ENCODE measurements around the gene NKX6-2. TPM values are rescaled to one million over a fixed set of nuclear protein-coding genes. Genes with fewer than 3 reads are reported as not detected.

NKX6-2 gene
- total RNA-seq, 4 donors from 2014 or later, result not detected

GRCh38 chr10:132810807-132811700, 25.1 kb upstream of the NKX6-2 start:
- intact Hi-C loops (cut with DNase I), result no loop called here
- H3K9me3 ChIP-seq, result no peaks in the 10 kb centered on the region
- no peaks in the 10 kb centered on the region for H3K36me3 ChIP-seq
- no peaks in the 10 kb centered on the region for H3K4me1 ChIP-seq
- peaks cover 0 to 72% (median 2%) of the 10 kb centered on the region in 4 donors for H3K27me3 ChIP-seq
- no peak for TF ChIP-seq CTCF (IDR thresholded peaks at IDR 0.05)
- TF ChIP-seq POLR2AphosphoS5 (IDR thresholded peaks at IDR 0.05), result no peak
- TF ChIP-seq POLR2A (IDR thresholded peaks at IDR 0.05; ENCODE audit: low read depth), result no peak
- no peak for TF ChIP-seq EP300 (IDR thresholded peaks at IDR 0.05)
- 55% methylated on average over 11 of the region's 33 CpGs for WGBS
- no peak overlapping the region for H3K27ac ChIP-seq (replicated peaks in 1 of 4)
- H3K4me3 ChIP-seq, result no peak overlapping the region
- no peak for DNase-seq (ENCODE audit: extremely low spot score)

GRCh38 chr10:132810141-132810806, 24.3 kb upstream of the NKX6-2 start:
- intact Hi-C loops (cut with DNase I), result no loop called here
- no peak for TF ChIP-seq POLR2AphosphoS5 (IDR thresholded peaks at IDR 0.05)
- TF ChIP-seq POLR2A (IDR thresholded peaks at IDR 0.05; ENCODE audit: low read depth), result no peak
- H3K27me3 ChIP-seq, result peaks cover 0 to 66% (median 2%) of the 10 kb centered on the region in 4 donors
- no peaks in the 10 kb centered on the region for H3K9me3 ChIP-seq
- H3K4me1 ChIP-seq, result no peaks in the 10 kb centered on the region
- 87% methylated on average over 32 of the region's 39 CpGs for WGBS
- no peaks in the 10 kb centered on the region for H3K36me3 ChIP-seq
- no peak overlapping the region for H3K27ac ChIP-seq (replicated peaks in 1 of 4)
- DNase-seq (ENCODE audit: extremely low spot score), result no peak
- H3K4me3 ChIP-seq, result no peak overlapping the region

- 91% methylated on average over 18 of the region's 38 CpGs for WGBS
- intact Hi-C loops (cut with DNase I), result no loop called here
- Histone ChIP-seq H3K4me1 (no peaks in the 10 kb centered on the region), H3K4me3 (no peak overlapping the region), H3K36me3 (no peaks in the 10 kb centered on the region), H3K27ac (replicated peaks in 1 of 4) (no peak overlapping the region), H3K9me3 (no peaks in the 10 kb centered on the region), H3K27me3 (peaks cover 0 to 58% (median 2%) of the 10 kb centered on the region in 4 donors)
- no peak for TF ChIP-seq EP300 (IDR thresholded peaks at IDR 0.05)
- no peak for TF ChIP-seq CTCF (IDR thresholded peaks at IDR 0.05)
- no peak for TF ChIP-seq POLR2A (IDR thresholded peaks at IDR 0.05; ENCODE audit: low read depth)
- no peak for TF ChIP-seq POLR2AphosphoS5 (IDR thresholded peaks at IDR 0.05)
- no peak for DNase-seq (ENCODE audit: extremely low spot score)
These were observed 23.5 kb upstream of the NKX6-2 start for GRCh38 chr10:132809232-132810140.

- intact Hi-C loops (cut with DNase I), result no loop called here
- H3K4me3 ChIP-seq, result no peak overlapping the region
- no peaks in the 10 kb centered on the region for H3K9me3 ChIP-seq
- WGBS, result 56% methylated on average over 25 of the region's 42 CpGs
- no peak for TF ChIP-seq POLR2AphosphoS5 (IDR thresholded peaks at IDR 0.05)
- TF ChIP-seq CTCF (IDR thresholded peaks at IDR 0.05), result no peak
- TF ChIP-seq POLR2A (IDR thresholded peaks at IDR 0.05; ENCODE audit: low read depth), result no peak
- TF ChIP-seq EP300 (IDR thresholded peaks at IDR 0.05), result no peak
- peaks cover 0 to 50% (median 0%) of the 10 kb centered on the region in 4 donors for H3K27me3 ChIP-seq
- H3K4me1 ChIP-seq, result no peaks in the 10 kb centered on the region
- H3K36me3 ChIP-seq, result no peaks in the 10 kb centered on the region
- H3K27ac ChIP-seq (replicated peaks in 1 of 4), result no peak overlapping the region
- no peak for DNase-seq (ENCODE audit: extremely low spot score)
These were observed 22.7 kb upstream of the NKX6-2 start for GRCh38 chr10:132808383-132809231.
